TTC549 (cell line): ENCODE data around the gene KRTAP20-1.

Source experiments
- FAIRE-seq: peaks from 2 replicates; lab custom pipeline; 2012; peaks lifted over from hg19 to GRCh38; lab: Jason Lieb, UNC

Gene KRTAP20-1, protein sequence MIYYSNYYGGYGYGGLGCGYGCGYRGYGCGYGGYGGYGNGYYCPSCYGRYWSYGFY

GRCh38 chr21:30616125-30616524 lies at the start of gene KRTAP20-1:
KRTAP20-1 (plus strand) TSS chr21:30616425; CDS start chr21:30616455, 30 bp downstream.
- FAIRE-seq: no peak

- no peak for FAIRE-seq
Measured at GRCh38 chr21:30567617-30568016, 48.6 kb upstream of the KRTAP20-1 start.

- no peak for FAIRE-seq
Measured at GRCh38 chr21:30577766-30578165, 38.5 kb upstream of the KRTAP20-1 start.

DNA sequence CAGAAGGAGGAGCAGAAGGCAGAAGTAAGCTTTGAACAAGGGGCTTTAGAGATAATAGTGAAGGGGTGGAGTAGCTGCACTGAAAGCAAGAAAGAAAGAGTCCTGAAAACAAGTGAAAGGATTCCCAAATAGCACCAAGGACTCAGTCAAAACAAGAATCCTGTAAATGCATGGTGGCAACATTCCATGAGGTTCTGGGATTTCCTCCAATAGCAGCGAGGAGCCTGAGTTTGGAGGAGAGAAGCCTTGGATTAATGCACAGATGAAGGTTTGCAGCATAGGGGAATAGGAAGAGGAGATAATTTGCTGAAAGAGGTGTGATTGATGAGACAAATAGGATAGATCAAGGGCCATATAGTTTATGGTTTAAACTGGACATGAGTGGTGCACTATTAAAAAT lies 36.9 kb upstream of the KRTAP20-1 start:
- FAIRE-seq: no peak

DNA sequence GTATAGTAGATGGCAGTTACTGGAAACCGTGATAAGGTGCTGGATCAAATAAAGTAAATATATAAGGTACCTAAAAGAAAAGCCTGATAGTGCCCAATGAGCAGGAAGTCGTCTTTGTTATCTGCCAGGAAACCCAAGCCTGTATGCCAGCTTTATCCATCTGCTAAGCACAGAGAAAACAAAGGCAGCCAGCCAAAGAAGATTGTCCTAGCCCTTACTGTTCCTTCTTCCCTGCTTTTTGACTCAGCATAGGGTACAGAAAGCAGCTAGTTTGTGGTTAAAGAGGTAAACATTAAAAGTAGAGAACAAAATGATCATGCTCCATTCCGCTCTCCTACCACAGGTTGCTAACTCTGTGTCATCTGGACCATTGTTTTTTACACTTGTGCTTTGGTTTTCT lies 36.1 kb upstream of the KRTAP20-1 start:
- FAIRE-seq: no peak

GRCh38 chr21:30582870-30583269 lies 33.4 kb upstream of the KRTAP20-1 start:
- no peak for FAIRE-seq

- no peak for FAIRE-seq
Measured at GRCh38 chr21:30590297-30590696, 25.9 kb upstream of the KRTAP20-1 start, which contains the start of gene KRTAP22-2. KRTAP22-2 (minus strand) TSS chr21:30590397.

DNA sequence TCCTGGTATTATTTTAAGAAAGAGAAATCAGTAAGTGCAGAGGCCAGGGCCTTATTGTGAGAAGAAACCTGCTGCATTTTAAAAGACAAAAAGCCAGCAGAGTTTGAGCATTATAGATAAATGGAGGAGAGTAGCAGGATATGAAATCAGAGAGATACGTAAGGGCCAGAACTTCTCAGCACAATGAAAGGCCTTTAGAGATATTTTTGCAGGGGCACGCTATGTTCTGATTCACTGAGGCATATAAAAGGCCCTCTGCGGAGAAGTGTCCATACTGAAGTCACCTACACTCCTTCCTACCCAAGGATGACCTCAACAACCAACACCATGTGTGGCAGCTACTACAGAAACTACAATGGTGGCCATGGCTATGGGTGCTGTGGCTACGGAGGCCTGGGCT lies 24.1 kb upstream of the KRTAP20-1 start, which contains the start of gene KRTAP6-3:
Gene KRTAP6-3 (plus strand): TSS at position 301 of the 400 bp plus-strand sequence. CDS start 6 bp downstream, at position 307.
- no peak for FAIRE-seq

DNA sequence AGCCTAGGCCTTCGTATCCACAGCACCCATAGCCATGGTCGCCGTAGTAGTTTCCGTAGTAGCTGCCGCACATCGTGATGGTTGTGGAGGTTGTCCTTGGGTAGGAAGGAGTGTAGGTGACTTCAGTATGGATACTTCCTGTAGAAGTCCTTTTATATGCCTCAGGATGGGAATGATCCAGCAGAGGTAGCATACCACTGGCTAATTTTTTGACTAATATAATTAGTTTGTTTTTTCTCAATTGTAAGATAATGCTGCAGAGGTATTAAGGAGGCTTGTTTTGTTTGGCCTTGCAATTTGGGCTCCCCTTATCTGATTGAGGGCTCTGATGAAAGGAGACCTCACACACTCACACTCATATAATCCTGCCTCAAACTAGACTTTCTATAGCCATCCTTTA lies 17.4 kb upstream of the KRTAP20-1 start, which contains the start of gene KRTAP6-2:
Gene KRTAP6-2 (minus strand): TSS at position 101 of the 400 bp plus-strand sequence. CDS start 28 bp downstream, at position 73.
- no peak for FAIRE-seq

DNA sequence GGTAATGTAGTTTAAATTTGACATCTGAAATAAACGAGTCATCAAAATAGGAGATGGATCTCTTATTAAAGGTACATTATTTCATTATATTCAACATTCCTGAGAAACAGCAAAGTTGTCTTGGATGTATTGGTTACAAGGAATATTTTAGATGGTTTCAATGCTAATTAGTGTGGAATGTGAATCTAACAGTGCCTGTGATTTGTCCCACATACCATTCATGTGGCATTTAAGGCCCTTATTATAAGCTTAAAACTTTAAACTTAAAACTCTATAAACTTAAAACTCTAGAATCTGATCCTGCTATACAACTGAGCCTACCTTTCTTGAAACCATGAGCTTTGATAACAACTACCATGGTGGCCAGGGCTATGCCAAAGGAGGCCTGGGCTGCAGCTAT lies 15.4 kb upstream of the KRTAP20-1 start, which contains the start of gene KRTAP22-1:
Gene KRTAP22-1 (plus strand): TSS at position 301 of the 400 bp plus-strand sequence.
- no peak for FAIRE-seq

DNA sequence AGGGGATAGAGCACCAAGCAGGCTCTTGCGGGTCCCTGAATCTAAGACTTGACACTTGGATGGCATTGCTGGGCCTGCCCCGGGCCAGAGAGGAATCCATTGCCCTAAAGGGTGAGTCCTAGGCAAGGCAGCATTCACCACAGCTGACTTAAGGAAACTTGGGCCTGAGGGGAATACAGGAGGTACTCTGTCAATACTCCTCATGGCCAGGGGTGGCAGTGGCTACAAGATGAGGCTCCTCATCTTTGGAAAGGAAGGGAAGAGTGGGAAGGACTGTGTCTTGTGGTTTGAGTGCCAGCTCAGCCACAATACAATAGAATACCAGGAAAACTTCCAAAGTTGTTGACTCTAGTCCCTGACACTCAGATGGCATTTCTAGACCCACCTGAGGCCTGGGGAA lies 10.3 kb upstream of the KRTAP20-1 start:
- FAIRE-seq: no peak

GRCh38 chr21:30612132-30612531 lies 4.1 kb upstream of the KRTAP20-1 start:
- no peak for FAIRE-seq

- no peak for FAIRE-seq
Measured at GRCh38 chr21:30613836-30614235, 2.4 kb upstream of the KRTAP20-1 start, which contains the start of gene KRTAP6-1. KRTAP6-1 (minus strand) TSS chr21:30613930; CDS start chr21:30613904, 26 bp downstream.

- FAIRE-seq: no peak
Measured at GRCh38 chr21:30615199-30615598, 1.0 kb upstream of the KRTAP20-1 start.

DNA sequence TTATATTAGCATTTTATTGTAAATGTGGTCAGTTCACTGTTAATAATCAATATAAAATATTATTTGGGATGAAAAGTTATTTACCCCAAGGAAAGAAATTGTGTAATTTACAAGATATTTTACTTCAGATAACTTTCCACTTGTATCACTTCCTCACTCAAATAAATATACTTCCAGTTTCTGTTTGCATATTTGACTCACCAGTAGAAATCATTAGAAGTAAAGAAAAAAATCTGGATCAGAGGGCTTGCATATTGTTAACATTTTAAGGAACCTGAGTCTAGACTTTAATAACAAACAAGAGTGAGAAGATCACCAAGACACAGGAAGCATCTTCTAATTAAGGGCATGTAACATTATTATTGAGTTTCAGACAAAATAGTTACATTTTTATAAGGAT lies 3.9 kb downstream of the KRTAP20-1 start:
- FAIRE-seq: no peak

DNA sequence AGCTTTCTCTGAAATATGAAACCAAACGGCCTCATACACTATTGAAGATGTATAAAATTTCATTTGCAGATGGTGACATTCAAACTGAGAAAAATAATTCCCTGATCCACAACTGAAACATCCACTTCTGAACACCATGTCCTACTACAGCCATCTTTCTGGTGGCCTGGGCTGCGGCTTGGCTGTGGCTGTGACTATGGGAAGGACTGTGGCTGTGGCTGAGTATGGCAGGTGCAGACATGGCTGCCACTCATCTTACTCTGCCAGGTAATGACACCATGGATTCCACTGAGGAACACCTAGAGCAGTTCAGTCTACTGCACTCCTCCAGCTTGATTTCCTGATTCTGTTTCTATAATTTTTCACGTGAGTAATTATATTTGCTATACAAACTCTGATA lies 4.3 kb downstream of the KRTAP20-1 start, which contains the start of gene KRTAP20-4:
Gene KRTAP20-4 (plus strand): TSS at position 106 of the 400 bp plus-strand sequence.
- no peak for FAIRE-seq

- no peak for FAIRE-seq
Measured at GRCh38 chr21:30623362-30623761, 7.1 kb downstream of the KRTAP20-1 start.

DNA sequence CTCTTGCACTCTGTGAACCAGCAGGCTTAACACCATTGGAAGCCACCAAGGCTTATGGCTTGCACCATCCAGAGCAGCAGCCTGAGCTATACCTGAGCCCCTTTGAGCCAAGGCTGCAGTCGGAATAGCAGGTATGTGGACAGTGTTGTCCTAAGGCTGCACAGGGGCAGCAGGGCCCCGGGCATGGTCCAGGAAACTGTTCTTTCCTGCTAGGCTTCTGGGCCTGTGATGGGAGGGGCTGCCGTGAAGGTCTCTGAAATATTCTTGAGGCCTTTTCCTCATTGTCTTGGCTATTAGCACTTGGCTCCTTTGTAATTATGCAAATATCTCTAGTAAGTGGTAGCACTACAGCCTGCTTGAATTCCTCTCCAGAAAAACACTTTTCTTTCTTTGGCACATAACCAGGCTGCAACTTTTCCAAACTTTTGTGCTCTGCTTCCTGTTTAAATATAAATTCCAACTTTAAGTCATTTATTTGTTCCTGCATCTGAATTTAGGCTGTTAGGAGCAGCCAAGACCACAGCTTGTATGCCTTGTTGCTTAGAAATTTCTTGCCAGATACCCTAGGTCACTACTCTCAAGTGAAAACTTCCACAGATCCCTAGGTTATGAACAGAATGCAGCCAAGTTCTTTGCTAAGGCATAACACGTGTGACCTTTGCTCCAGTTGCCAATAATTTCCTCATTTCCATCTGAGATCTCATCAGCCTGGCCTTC lies 9.4 kb downstream of the KRTAP20-1 start:
- no peak for FAIRE-seq

- FAIRE-seq: no peak
Measured at GRCh38 chr21:30628109-30628508, 11.9 kb downstream of the KRTAP20-1 start.

- no peak for FAIRE-seq
Measured at GRCh38 chr21:30629200-30629599, 13.0 kb downstream of the KRTAP20-1 start.

DNA sequence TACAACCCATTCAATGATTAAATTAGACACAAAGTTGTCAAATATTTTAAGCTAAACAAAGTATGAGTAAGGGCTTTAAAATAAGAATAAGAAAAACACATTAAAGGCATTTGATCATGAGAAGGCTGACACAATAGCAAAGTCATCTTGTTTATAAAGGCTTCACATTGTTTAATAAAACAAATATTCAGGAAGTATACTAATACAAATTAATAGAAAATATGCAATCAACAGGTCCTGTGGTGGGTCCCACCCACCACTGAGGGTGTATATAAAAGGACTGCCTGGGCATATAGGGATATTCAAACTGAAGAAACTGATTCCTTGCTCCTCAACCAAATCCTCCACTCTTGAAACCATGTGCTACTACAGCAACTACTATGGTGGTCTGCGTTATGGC lies 18.7 kb downstream of the KRTAP20-1 start, which contains the start of gene KRTAP20-2:
Gene KRTAP20-2 (plus strand): TSS at position 301 of the 400 bp plus-strand sequence. CDS start 58 bp downstream, at position 359.
- FAIRE-seq: no peak

DNA sequence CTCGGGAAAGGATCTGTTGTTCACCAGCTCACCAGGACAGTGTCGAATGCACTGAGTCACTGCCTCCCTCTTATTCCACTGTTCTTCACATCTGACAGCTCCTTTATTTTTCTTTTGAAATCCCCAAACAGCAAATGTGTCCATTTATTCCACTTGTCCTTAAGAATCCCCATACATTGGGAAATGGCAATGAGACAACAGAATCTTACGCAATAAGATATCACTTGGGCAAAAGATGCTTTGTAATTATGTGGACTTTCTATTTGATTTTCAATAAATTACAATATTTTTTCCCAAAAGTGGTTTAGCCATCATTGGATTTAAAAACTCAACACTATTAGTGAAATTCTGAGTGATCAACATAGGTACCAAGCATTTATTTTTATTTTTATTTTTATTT lies 22.5 kb downstream of the KRTAP20-1 start:
- FAIRE-seq: no peak

DNA sequence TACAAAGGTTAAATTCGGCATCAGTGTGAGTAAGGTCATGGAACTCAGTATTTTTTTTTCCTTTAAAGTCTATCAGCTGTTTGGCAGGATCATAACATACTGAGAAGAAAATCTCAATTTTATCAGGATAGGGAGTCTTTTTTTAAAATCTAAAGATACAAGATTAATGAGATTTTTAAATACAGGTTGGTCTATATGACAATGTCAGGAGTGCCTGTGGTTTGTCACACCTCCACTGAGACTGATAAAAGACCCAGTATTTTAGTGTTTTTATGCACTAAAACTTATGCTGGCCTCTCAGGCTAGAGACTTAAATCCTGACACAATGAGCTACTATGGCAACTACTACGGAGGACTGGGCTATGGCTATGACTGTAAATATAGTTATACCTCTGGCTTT lies 26.3 kb downstream of the KRTAP20-1 start, which contains the start of gene KRTAP20-3:
Gene KRTAP20-3 (plus strand): TSS at position 301 of the 400 bp plus-strand sequence.
- no peak for FAIRE-seq
